OCI-LY3 (cell line): ENCODE results near the gene INSIG2.

ENCODE experiments used
- H2AFZ ChIP-seq: fragments of 200-600, 300-600 bp; shearing (Covaris generic); 2 replicates; pipeline ENCODE4 v1.6.0; 2014; ENCODE audit warnings: antibody characterized with exemption, low read depth, low read length
- H3K27ac ChIP-seq: fragments of 200-600, 300-600 bp; sonication (generic); 2 replicates; pipeline ENCODE4 v1.5.1; 2014; ENCODE audit warnings: mild to moderate bottlenecking, low read length, moderate library complexity, mixed read lengths
- H3K27me3 ChIP-seq: fragments of 200-600, 300-600 bp; sonication (generic); 2 replicates; pipeline ENCODE4 v1.6.1; 2014; ENCODE audit warnings: low read depth, low read length, mixed read lengths
- H3K36me3 ChIP-seq: fragments of 200-600, 300-600 bp; sonication (generic); replicated peaks from 2 replicates; pipeline ENCODE3; 2014; ENCODE audit warnings: low read depth, low read length, mixed read lengths
- H3K4me1 ChIP-seq: fragments of 300-600, 200-600 bp; sonication (generic); 2 replicates; pipeline ENCODE4 v1.6.1; 2014; ENCODE audit warnings: low read length, mixed read lengths
- H3K4me2 ChIP-seq: fragments of 200-600, 300-600 bp; sonication (generic); 2 replicates; pipeline ENCODE4 v1.6.1; 2014; ENCODE audit warnings: low read length, mixed read lengths
- H3K4me3 ChIP-seq: fragments of 300-600, 200-600 bp; sonication (generic); 2 replicates; pipeline ENCODE4 v1.5.1; 2014; ENCODE audit warnings: antibody characterized with exemption, mild to moderate bottlenecking, low read length, moderate library complexity
- H3K79me2 ChIP-seq: fragments of 300-600, 200-600 bp; shearing (Covaris generic); 2 replicates; pipeline ENCODE4 v1.6.1; 2014; ENCODE audit warnings: mild to moderate bottlenecking, low read length, mixed read lengths
- H3K9ac ChIP-seq: fragments of 300-600, 200-600 bp; shearing (Covaris generic); 2 replicates; pipeline ENCODE4 v1.6.0; 2014; ENCODE audit warnings: mild to moderate bottlenecking, low read length, moderate library complexity
- H3K9me3 ChIP-seq: fragments of 200-600, 300-600 bp; shearing (Covaris generic); 2 replicates; pipeline ENCODE4 v1.6.1; 2014; ENCODE audit warnings: low read length, mixed read lengths; ENCODE audit not compliant: insufficient read depth
- H4K20me1 ChIP-seq: fragments of 200-600, 300-600 bp; sonication (generic); 2 replicates; pipeline ENCODE4 v1.6.1; 2016; ENCODE audit warnings: low read length, mixed read lengths; ENCODE audit not compliant: insufficient read depth
- EZH2phosphoT487 ChIP-seq: fragments of 200-600 bp; shearing (Covaris generic); IDR thresholded peaks from 2 replicates; pipeline ENCODE4 v1.6.1; 2018; ENCODE audit warnings: antibody characterized with exemption, mixed run types, low read depth
- TF ChIP-seq, protein P1 (sequence below): fragments of 200-600, 300-600 bp; sonication (generic); IDR thresholded peaks from 2 replicates; pipeline ENCODE4 v1.5.1; 2014; ENCODE audit warnings: antibody characterized with exemption, low read length, low read depth

Gene INSIG2

DNA sequence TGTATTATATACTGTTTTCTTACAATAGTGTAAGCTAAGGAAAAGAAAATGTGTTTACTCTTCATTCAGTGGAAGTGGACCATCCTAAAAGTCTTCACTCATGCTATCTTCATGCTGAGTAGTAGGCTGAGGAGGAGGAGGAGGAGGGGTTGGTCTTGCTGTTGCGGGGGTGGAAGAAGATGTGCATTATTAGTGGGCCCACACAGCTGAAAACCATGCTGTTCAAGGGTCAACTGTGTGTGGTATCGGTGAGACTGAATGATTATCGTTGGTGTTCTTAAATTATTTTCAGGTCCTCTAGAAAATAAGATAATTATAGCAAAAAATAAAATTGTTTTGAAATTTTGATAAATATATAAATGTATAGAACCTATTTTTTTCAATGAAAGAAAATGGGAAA, 22.0 kb downstream of the INSIG2 start:
- Histone ChIP-seq H3K27ac (no peak overlapping the region), H3K4me3 (no peak overlapping the region), H3K9ac (no peak overlapping the region), H3K36me3 (peaks cover 76% of the 10 kb centered on the region), H3K4me1 (peaks cover 43% of the 10 kb centered on the region), H4K20me1 (no peaks in the 10 kb centered on the region), H3K4me2 (no peak overlapping the region), H2AFZ (no peak overlapping the region), H3K9me3 (no peaks in the 10 kb centered on the region), H3K27me3 (no peaks in the 10 kb centered on the region), H3K79me2 (peaks cover 14% of the 10 kb centered on the region; the same call in 1 of the 2 replicates)
- TF ChIP-seq, protein P1, sequence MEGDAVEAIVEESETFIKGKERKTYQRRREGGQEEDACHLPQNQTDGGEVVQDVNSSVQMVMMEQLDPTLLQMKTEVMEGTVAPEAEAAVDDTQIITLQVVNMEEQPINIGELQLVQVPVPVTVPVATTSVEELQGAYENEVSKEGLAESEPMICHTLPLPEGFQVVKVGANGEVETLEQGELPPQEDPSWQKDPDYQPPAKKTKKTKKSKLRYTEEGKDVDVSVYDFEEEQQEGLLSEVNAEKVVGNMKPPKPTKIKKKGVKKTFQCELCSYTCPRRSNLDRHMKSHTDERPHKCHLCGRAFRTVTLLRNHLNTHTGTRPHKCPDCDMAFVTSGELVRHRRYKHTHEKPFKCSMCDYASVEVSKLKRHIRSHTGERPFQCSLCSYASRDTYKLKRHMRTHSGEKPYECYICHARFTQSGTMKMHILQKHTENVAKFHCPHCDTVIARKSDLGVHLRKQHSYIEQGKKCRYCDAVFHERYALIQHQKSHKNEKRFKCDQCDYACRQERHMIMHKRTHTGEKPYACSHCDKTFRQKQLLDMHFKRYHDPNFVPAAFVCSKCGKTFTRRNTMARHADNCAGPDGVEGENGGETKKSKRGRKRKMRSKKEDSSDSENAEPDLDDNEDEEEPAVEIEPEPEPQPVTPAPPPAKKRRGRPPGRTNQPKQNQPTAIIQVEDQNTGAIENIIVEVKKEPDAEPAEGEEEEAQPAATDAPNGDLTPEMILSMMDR, result no peak
- TF ChIP-seq EZH2phosphoT487, result no peak

DNA sequence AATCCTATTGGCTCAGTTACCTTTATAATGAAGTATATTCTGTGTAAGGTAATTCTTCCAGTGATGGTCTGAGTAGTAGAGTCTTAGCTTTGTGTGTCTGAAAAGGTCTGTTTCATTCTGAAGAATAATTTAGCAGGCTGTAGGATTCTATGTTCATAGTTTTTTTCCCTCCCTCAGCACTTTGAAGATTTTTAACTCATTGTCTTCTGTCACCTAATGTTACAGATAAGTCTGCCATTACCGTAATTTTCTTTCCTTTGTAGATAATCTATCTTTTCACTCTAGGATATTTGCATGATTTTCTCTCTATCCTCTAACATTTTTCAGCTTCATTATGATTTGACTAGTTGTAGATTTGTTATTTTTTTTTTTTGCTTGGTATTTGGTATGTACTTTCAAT, 22.7 kb downstream of the INSIG2 start:
- peaks cover 14% of the 10 kb centered on the region; the same call in 1 of the 2 replicates for H3K79me2 ChIP-seq

DNA sequence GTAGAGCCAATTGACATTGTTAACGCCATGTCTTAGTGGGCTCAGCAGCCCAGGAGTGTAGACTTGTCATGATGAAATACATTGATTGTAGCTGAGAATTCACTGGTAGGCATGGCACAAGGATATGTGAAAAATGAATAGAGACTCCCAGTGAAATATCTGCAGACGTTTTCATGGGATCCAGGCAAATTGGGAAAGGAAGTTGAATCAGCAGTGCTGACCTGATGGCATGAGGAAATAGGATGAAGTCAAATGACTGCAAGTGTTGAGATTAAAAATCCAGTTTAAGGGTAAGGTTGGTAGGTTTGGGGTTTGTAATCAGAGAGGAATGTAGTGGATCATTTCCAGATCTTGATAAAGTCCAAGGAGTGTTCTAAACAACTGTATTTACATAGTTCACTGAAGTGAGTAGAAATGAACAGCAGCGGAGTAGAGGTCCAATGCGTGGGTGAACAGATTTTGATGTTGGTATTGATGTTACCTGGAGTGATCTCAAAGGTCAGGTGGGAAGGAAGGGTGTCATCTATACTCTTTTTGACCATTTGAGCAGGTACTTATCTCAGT, 24.6 kb downstream of the INSIG2 start:
- Histone ChIP-seq H3K9me3 (no peaks in the 10 kb centered on the region), H2AFZ (no peak overlapping the region), H3K4me2 (no peak overlapping the region), H3K79me2 (no peaks in the 10 kb centered on the region), H3K36me3 (peaks cover 64% of the 10 kb centered on the region), H4K20me1 (no peaks in the 10 kb centered on the region), H3K27ac (no peak overlapping the region), H3K4me1 (peaks cover 19% of the 10 kb centered on the region), H3K9ac (no peak overlapping the region), H3K4me3 (no peak overlapping the region), H3K27me3 (no peaks in the 10 kb centered on the region)
- TF ChIP-seq EZH2phosphoT487, result no peak
- TF ChIP-seq, protein P1, result no peak

More for the DNA sequence above, 22.7 kb downstream of the INSIG2 start:
- H3K9me3 ChIP-seq, result no peaks in the 10 kb centered on the region
- peaks cover 36% of the 10 kb centered on the region for H3K4me1 ChIP-seq
- H3K9ac ChIP-seq, result no peak overlapping the region
- H4K20me1 ChIP-seq, result no peaks in the 10 kb centered on the region
- no peaks in the 10 kb centered on the region for H3K27me3 ChIP-seq
- no peak overlapping the region for H3K4me2 ChIP-seq
- H3K36me3 ChIP-seq, result peaks cover 75% of the 10 kb centered on the region
- no peak overlapping the region for H2AFZ ChIP-seq
- TF ChIP-seq EZH2phosphoT487, result no peak
- TF ChIP-seq, protein P1, result no peak
- no peak overlapping the region for H3K4me3 ChIP-seq
- H3K27ac ChIP-seq, result no peak overlapping the region

DNA sequence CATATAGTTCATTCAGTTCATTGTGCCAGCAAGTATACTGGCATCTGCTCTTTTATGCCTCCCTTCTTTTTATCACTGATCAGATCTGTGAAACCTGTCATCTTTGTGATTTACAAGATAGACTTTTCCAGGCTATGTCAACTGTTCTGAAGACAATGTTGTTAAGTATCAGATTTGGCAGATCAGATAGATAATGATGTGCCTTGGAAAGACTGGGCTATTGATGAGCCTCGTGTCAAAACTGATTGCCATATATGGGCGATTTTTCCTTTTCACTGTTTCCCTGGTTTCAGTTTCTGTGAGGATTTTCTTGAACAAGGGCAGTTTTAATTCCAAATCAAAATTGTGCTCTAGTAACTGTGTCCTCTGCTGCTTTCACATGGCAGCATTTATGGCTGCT, 26.6 kb downstream of the INSIG2 start:
- H3K4me1 ChIP-seq, result peaks cover 8% of the 10 kb centered on the region; the same call in 1 of the 2 replicates
- no peaks in the 10 kb centered on the region for H3K79me2 ChIP-seq
- no peak overlapping the region for H3K4me3 ChIP-seq
- no peak overlapping the region for H2AFZ ChIP-seq
- TF ChIP-seq EZH2phosphoT487, result no peak
- TF ChIP-seq, protein P1, result no peak
- no peaks in the 10 kb centered on the region for H3K9me3 ChIP-seq
- H3K9ac ChIP-seq, result no peak overlapping the region
- no peaks in the 10 kb centered on the region for H4K20me1 ChIP-seq
- H3K27ac ChIP-seq, result no peak overlapping the region; the same call in 1 of the 2 replicates
- no peak overlapping the region for H3K4me2 ChIP-seq
- H3K36me3 ChIP-seq, result peaks cover 46% of the 10 kb centered on the region
- no peaks in the 10 kb centered on the region for H3K27me3 ChIP-seq
